ENCODE measurements around the gene EPHB1.

- TF ChIP-seq, protein P1, sequence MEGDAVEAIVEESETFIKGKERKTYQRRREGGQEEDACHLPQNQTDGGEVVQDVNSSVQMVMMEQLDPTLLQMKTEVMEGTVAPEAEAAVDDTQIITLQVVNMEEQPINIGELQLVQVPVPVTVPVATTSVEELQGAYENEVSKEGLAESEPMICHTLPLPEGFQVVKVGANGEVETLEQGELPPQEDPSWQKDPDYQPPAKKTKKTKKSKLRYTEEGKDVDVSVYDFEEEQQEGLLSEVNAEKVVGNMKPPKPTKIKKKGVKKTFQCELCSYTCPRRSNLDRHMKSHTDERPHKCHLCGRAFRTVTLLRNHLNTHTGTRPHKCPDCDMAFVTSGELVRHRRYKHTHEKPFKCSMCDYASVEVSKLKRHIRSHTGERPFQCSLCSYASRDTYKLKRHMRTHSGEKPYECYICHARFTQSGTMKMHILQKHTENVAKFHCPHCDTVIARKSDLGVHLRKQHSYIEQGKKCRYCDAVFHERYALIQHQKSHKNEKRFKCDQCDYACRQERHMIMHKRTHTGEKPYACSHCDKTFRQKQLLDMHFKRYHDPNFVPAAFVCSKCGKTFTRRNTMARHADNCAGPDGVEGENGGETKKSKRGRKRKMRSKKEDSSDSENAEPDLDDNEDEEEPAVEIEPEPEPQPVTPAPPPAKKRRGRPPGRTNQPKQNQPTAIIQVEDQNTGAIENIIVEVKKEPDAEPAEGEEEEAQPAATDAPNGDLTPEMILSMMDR (conservative IDR thresholded peaks at IDR 0.05; ENCODE audit: low read depth, low read length): no peak
- TF ChIP-seq EZH2 (IDR thresholded peaks at IDR 0.05; ENCODE audit: borderline replicate concordance, low read depth, low read length, poor library complexity, severe bottlenecking): no peak
Observed at GRCh38 chr3:134768837-134769236, 26.2 kb upstream of the EPHB1 start.

Data from A673 (cell line).